ENCODE results near the gene FBXO10.

The FBXO10 gene

GRCh38 chr9:37571282-37571681 lies 4.9 kb downstream of the FBXO10 start:
- H3K4me3 Mint-ChIP-seq, result no peak overlapping the region
- H3K27me3 Mint-ChIP-seq, result peaks cover under 1% of the 10 kb centered on the region
- peaks cover 16% of the 10 kb centered on the region for H3K4me1 Mint-ChIP-seq
- no peak overlapping the region for H3K27ac Mint-ChIP-seq
- no peak for ATAC-seq
- H3K9me3 Mint-ChIP-seq, result no peaks in the 10 kb centered on the region
- peaks cover 12% of the 10 kb centered on the region for H3K36me3 Mint-ChIP-seq (ENCODE audit: low read depth)
- DNase-seq, result no peak

- Mint-ChIP-seq H3K36me3 (ENCODE audit: low read depth) (peaks cover 34% of the 10 kb centered on the region), H3K27ac (no peak overlapping the region), H3K4me3 (no peak overlapping the region), H3K27me3 (no peaks in the 10 kb centered on the region), H3K4me1 (peaks cover 7% of the 10 kb centered on the region), H3K9me3 (peaks cover 15% of the 10 kb centered on the region)
- DNase-seq (no peak), ATAC-seq (no peak)
These were observed 9.5 kb downstream of the FBXO10 start for GRCh38 chr9:37566716-37567115.

DNA sequence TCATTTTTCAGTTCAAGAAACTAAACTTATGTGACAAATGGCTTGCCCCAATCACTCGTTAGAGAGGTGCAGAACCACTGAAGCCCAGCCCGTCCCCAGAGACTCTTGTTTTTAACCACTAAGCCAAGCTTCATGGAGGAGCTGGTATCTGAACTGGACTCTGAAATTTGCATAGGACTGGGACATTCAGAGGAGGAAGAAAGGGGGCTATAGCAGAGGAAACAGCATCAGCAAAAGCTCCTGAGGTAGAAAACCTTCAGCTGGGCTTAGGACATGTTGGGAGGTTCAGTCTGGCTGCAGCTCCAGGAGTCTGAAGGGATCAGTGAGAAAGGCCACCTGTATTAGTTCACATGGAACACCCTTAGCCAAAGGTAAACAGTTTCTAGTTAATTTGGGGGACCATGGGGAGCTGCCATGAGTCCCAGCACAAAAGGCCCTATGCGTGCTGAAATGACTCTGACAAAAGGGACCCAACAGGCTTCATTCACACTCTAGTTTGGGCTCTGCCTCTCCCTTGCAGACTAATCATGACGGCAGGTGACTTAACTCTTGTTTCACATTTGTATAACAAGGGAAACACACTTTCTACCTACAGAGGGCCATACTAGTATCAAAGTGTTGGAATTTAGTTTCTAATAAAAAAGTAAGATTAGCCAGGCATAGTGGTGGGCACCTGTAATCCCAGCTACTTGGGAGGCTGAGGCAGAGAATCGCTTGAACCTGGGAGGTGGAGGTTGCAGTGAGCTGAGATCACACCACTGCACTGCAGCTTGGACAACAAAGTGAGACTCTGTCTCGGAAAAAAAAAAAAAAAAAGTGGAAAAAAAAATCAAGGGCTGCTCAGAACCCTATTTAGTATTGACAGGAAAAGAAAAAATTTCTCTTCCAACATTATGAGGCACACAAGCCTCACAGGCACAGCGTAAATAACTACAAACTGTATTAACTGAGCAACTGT lies 10.2 kb downstream of the FBXO10 start:
- Mint-ChIP-seq H3K27me3 (no peaks in the 10 kb centered on the region), H3K36me3 (ENCODE audit: low read depth) (peaks cover 34% of the 10 kb centered on the region), H3K4me1 (peaks cover 8% of the 10 kb centered on the region), H3K27ac (no peak overlapping the region), H3K9me3 (peaks cover 15% of the 10 kb centered on the region), H3K4me3 (no peak overlapping the region)
- ATAC-seq (no peak), DNase-seq (no peak)

DNA sequence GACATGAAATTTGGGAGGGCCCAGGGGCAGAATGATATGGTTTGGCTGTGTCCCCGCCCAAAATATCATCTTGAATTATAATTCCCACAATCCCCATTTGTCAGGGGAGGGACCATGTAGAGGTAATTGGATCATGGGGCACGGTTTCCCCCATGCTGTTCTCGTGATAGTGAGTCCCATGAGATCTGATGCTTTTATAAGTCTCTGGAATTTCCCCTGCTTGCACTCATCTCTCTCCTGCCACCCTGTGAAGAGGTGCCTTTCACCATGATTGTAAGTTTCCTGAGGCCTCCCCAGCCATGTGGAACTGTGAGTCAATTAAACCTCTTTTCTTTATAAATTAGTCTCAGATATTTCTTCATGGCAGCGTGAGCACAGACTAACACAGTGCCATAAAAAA lies 11.3 kb downstream of the FBXO10 start:
- Mint-ChIP-seq H3K36me3 (ENCODE audit: low read depth) (peaks cover 34% of the 10 kb centered on the region), H3K27me3 (no peaks in the 10 kb centered on the region), H3K4me3 (no peak overlapping the region), H3K27ac (no peak overlapping the region), H3K9me3 (peaks cover 15% of the 10 kb centered on the region), H3K4me1 (peaks cover 8% of the 10 kb centered on the region)
- ATAC-seq (no peak), DNase-seq (no peak)

DNA sequence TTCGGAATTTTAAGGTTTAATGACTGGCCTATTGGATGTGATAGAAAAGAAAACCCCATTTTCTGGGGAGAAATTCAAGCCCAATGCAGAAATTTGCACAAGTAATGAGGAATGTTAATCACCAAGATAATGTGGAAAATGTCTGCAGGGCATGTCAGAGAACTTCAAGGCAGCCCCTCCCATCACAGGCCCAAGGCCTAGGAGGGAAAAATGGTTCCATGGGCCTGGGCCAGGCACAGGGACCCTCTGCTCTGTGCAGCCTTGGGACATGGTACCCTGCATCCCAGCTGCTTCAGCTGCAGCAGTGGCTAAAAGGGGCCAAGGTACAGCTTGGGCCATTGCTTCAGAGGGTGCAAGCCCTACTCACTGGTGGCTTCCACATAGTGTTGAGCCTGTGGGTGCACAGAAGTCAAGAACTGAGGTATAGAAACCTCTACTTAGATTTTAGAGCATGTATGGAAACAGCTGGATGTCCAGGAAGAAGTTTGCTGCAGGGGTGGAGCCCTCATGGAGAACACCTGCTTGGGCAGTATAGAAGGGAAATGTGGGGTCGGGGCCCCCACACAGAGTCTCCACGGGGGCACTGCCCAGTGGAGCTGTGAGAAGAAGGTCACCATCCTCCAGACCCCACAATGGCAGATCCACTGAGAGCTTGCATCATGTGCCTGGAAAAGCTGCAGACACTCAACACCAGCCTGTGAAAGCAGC lies 12.2 kb downstream of the FBXO10 start:
- no peak for DNase-seq
- H3K27ac Mint-ChIP-seq, result no peak overlapping the region
- H3K9me3 Mint-ChIP-seq, result peaks cover 15% of the 10 kb centered on the region
- H3K4me3 Mint-ChIP-seq, result no peak overlapping the region
- ATAC-seq, result no peak
- peaks cover 34% of the 10 kb centered on the region for H3K36me3 Mint-ChIP-seq (ENCODE audit: low read depth)
- no peaks in the 10 kb centered on the region for H3K27me3 Mint-ChIP-seq
- H3K4me1 Mint-ChIP-seq, result peaks cover 8% of the 10 kb centered on the region

- peaks cover 28% of the 10 kb centered on the region for H3K36me3 Mint-ChIP-seq (ENCODE audit: low read depth)
- peaks cover 15% of the 10 kb centered on the region for H3K9me3 Mint-ChIP-seq
- no peak for ATAC-seq
- DNase-seq, result no peak
- H3K27me3 Mint-ChIP-seq, result no peaks in the 10 kb centered on the region
- H3K4me3 Mint-ChIP-seq, result no peak overlapping the region
- no peak overlapping the region for H3K27ac Mint-ChIP-seq
- H3K4me1 Mint-ChIP-seq, result peaks cover 7% of the 10 kb centered on the region
These were observed 13.4 kb downstream of the FBXO10 start for GRCh38 chr9:37562826-37563225.

DNA sequence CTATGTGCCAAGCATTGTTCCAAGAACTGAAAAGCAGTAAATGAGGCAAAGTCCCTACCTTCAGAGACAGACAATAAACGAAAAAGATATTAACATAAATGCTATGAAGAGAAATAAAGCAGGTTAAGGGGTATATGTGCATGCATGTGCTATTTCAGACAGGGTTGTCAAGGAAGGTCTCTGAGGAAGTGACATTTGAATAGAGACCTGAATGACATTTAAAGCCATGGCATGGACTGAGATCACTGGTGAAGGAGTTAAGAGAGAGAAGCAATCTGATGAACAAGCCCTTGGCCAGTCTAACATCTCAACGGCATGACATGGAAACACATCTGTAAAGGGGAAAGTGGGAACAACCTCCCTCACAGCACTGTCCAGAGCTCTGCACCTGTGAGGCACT lies 14.5 kb downstream of the FBXO10 start:
- Mint-ChIP-seq H3K27ac (no peak overlapping the region), H3K27me3 (no peaks in the 10 kb centered on the region), H3K4me1 (peaks cover 6% of the 10 kb centered on the region), H3K36me3 (ENCODE audit: low read depth) (peaks cover 26% of the 10 kb centered on the region), H3K4me3 (no peak overlapping the region), H3K9me3 (peaks cover 15% of the 10 kb centered on the region)
- no peak for DNase-seq
- ATAC-seq, result no peak

- no peak for DNase-seq
- Mint-ChIP-seq H3K36me3 (ENCODE audit: low read depth) (peaks cover 16% of the 10 kb centered on the region), H3K27ac (no peak overlapping the region), H3K4me1 (peaks cover 6% of the 10 kb centered on the region), H3K27me3 (no peaks in the 10 kb centered on the region), H3K9me3 (peaks cover 12% of the 10 kb centered on the region), H3K4me3 (no peak overlapping the region)
- no peak for ATAC-seq
These were observed 16.2 kb downstream of the FBXO10 start for GRCh38 chr9:37559855-37560592.

- no peaks in the 10 kb centered on the region for H3K27me3 Mint-ChIP-seq
- peaks cover 8% of the 10 kb centered on the region for H3K36me3 Mint-ChIP-seq (ENCODE audit: low read depth)
- ATAC-seq (no peak), DNase-seq (no peak)
- H3K4me1 Mint-ChIP-seq, result peaks cover 6% of the 10 kb centered on the region
- no peak overlapping the region for H3K4me3 Mint-ChIP-seq
- no peak overlapping the region for H3K27ac Mint-ChIP-seq
- H3K9me3 Mint-ChIP-seq, result peaks cover 6% of the 10 kb centered on the region
These were observed 17.1 kb downstream of the FBXO10 start for GRCh38 chr9:37559125-37559524.

- no peaks in the 10 kb centered on the region for H3K27me3 Mint-ChIP-seq
- DNase-seq, result no peak
These were observed 20.4 kb downstream of the FBXO10 start for GRCh38 chr9:37555786-37556185.

GRCh38 chr9:37554318-37554717 lies 21.9 kb downstream of the FBXO10 start:
- Mint-ChIP-seq H3K27me3 (no peaks in the 10 kb centered on the region), H3K36me3 (ENCODE audit: low read depth) (no peaks in the 10 kb centered on the region), H3K4me3 (no peak overlapping the region), H3K4me1 (no peaks in the 10 kb centered on the region), H3K27ac (no peak overlapping the region), H3K9me3 (no peaks in the 10 kb centered on the region)
- no peak for ATAC-seq
- no peak for DNase-seq

More at GRCh38 chr9:37555786-37556185, 20.4 kb downstream of the FBXO10 start:
- H3K36me3 Mint-ChIP-seq (ENCODE audit: low read depth), result no peaks in the 10 kb centered on the region
- ATAC-seq, result no peak
- no peak overlapping the region for H3K4me3 Mint-ChIP-seq
- H3K27ac Mint-ChIP-seq, result no peak overlapping the region
- no peaks in the 10 kb centered on the region for H3K4me1 Mint-ChIP-seq
- no peaks in the 10 kb centered on the region for H3K9me3 Mint-ChIP-seq

GRCh38 chr9:37551888-37552287 lies 24.3 kb downstream of the FBXO10 start:
- DNase-seq (no peak), ATAC-seq (no peak)
- Mint-ChIP-seq H3K4me1 (no peaks in the 10 kb centered on the region), H3K36me3 (ENCODE audit: low read depth) (no peaks in the 10 kb centered on the region), H3K27me3 (no peaks in the 10 kb centered on the region), H3K27ac (no peak overlapping the region), H3K9me3 (no peaks in the 10 kb centered on the region), H3K4me3 (no peak overlapping the region)

DNA sequence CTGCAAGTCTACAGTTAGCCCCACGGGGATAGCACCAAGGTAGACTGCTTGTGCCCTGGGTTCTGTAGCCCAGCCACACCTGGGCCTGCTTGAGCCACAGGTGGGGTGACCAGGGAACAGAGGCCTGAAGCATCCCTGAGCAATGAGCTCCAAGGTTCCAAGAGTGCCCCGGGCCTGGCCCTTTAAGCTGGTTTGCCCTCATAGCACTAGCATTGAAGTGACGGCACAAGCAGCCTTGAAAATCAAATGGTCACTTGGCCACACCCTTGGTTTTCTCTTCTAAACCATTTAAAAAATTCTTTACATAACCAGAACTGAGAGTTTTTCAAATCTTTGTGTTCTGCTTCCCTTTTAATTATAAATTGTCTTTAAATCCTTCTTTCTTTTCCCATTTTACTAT lies 24.7 kb downstream of the FBXO10 start:
- Mint-ChIP-seq H3K27ac (no peak overlapping the region), H3K9me3 (no peaks in the 10 kb centered on the region), H3K4me1 (no peaks in the 10 kb centered on the region), H3K4me3 (no peak overlapping the region), H3K27me3 (no peaks in the 10 kb centered on the region), H3K36me3 (ENCODE audit: low read depth) (no peaks in the 10 kb centered on the region)
- no peak for ATAC-seq
- no peak for DNase-seq

DNA sequence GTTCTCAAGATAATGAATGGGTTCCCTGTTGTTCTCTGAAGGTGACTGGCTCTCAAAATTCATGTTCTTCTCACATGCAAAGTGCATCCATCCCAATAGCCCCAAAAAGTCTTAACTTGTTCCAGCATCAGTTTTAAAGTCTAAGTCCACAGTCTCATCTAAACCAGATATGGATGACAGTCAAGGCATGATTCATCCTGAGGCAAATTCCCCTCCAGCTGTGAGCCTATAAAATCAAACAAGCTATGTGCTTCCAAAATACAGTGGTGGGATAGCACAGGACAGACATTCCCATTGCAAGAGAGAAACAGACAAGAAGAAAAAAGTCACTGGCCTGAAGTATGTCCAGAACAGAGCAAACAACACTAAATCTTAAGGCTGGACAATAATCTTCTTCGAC lies 25.4 kb downstream of the FBXO10 start:
- Mint-ChIP-seq H3K27ac (no peak overlapping the region), H3K4me3 (no peak overlapping the region), H3K36me3 (ENCODE audit: low read depth) (no peaks in the 10 kb centered on the region), H3K9me3 (no peaks in the 10 kb centered on the region), H3K4me1 (no peaks in the 10 kb centered on the region), H3K27me3 (no peaks in the 10 kb centered on the region)
- ATAC-seq (no peak), DNase-seq (no peak)
